Common myeloid progenitor, CD34-positive (primary cell): Measurements from ENCODE around the gene SPATA17.

ENCODE experiments used
- CTCF ChIA-PET: fragments of 350-600 bp; sonication (Branson Sonifier 250); formaldehyde crosslinking; loops from one replicate; lab custom pipeline; 2021; ENCODE audit warnings: antibody characterized with exemption; lab: Charles Lee
- POLR2A ChIA-PET: fragments of 350-600 bp; sonication (Branson Sonifier 250); formaldehyde crosslinking; loops from one replicate; lab custom pipeline; 2021; ENCODE audit warnings: antibody characterized with exemption; lab: Charles Lee
- DNase-seq, 3 donors: peaks; one replicate each; pipeline versions ENCODE4 v3.0.0 to v3.0.0-alpha.2; 2013
- H3K27ac ChIP-seq, 2 experiments: 1 replicate in 1 of 2; 2 replicates in 1 of 2; pipeline ENCODE4 v1.7.0; 2013; ENCODE audit warnings: inconsistent platforms in 2 of 2, low read length in 2 of 2, mild to moderate bottlenecking in 2 of 2, low read depth in 1 of 2, moderate library complexity in 1 of 2; ENCODE audit not compliant: severe bottlenecking in 2 of 2, insufficient read depth in 1 of 2, poor library complexity in 1 of 2
- H3K27me3 ChIP-seq, 5 experiments: replicated peaks in 2 of 5; 1 replicate in 3 of 5; 2 replicates in 2 of 5; pipeline versions ENCODE4 v1.6.1 to v1.7.0; 2013; ENCODE audit warnings: low read length in 4 of 5, mild to moderate bottlenecking in 2 of 5, moderate library complexity in 2 of 5, inconsistent platforms in 1 of 5; ENCODE audit not compliant: insufficient read depth in 5 of 5, control insufficient read depth in 4 of 5
- H3K36me3 ChIP-seq, 4 experiments: 1 replicate in 2 of 4; 2 replicates in 2 of 4; pipeline versions ENCODE4 v1.6.1 to v1.7.0; 2013; ENCODE audit warnings: low read length in 3 of 4, control low read depth in 1 of 4, mild to moderate bottlenecking in 1 of 4; ENCODE audit not compliant: control insufficient read depth in 4 of 4, insufficient read depth in 4 of 4
- H3K4me1 ChIP-seq, 4 experiments: 1 replicate in 3 of 4; 2 replicates in 1 of 4; pipeline versions ENCODE4 v1.6.1 to v1.7.1; 2013; ENCODE audit warnings: low read length in 3 of 4, mild to moderate bottlenecking in 3 of 4, control low read depth in 1 of 4, inconsistent platforms in 1 of 4, moderate library complexity in 1 of 4; ENCODE audit not compliant: control insufficient read depth in 4 of 4, insufficient read depth in 4 of 4; ENCODE audit errors: control extremely low read depth in 1 of 4
- H3K4me3 ChIP-seq, 7 experiments: 1 replicate in 4 of 7; 2 replicates in 3 of 7; pipeline versions ENCODE4 v1.5.1 to v1.7.0; 2013; ENCODE audit warnings: mild to moderate bottlenecking in 7 of 7, low read length in 6 of 7, moderate library complexity in 6 of 7, inconsistent platforms in 2 of 7, low read depth in 2 of 7, control low read depth in 1 of 7; ENCODE audit not compliant: insufficient read depth in 4 of 7, control insufficient read depth in 1 of 7; ENCODE audit errors: extremely low read depth in 1 of 7
- H3K9me3 ChIP-seq, 5 experiments: 1 replicate in 4 of 5; 2 replicates in 1 of 5; pipeline versions ENCODE4 v1.6.1 to v1.7.1; 2013; ENCODE audit warnings: low read length in 4 of 5, mild to moderate bottlenecking in 2 of 5, inconsistent platforms in 1 of 5, low read depth in 1 of 5, moderate library complexity in 1 of 5; ENCODE audit not compliant: control insufficient read depth in 4 of 5, insufficient read depth in 2 of 5; ENCODE audit errors: control extremely low read depth in 1 of 5
- WGBS: methylation state at CpG from one replicate; pipeline ENCODE4 v1.1.5; 2013; ENCODE audit not compliant: insufficient coverage; 5-methylcytosine and 5-hydroxymethylcytosine counted together

SPATA17 gene

GRCh38 chr1:217717959-217718358 lies 86.8 kb downstream of the SPATA17 start:
- H3K27me3 ChIP-seq = no peaks in the 10 kb centered on the region
- WGBS = 89% methylated on average over 1 of the region's 1 CpG
- no peaks in the 10 kb centered on the region for H3K36me3 ChIP-seq
- no peaks in the 10 kb centered on the region for H3K4me1 ChIP-seq
- no peak for DNase-seq
- POLR2A ChIA-PET = no interaction called here
- no peak overlapping the region for H3K4me3 ChIP-seq
- CTCF ChIA-PET = no interaction called here
- H3K27ac ChIP-seq = no peak overlapping the region
- no peaks in the 10 kb centered on the region for H3K9me3 ChIP-seq

DNA sequence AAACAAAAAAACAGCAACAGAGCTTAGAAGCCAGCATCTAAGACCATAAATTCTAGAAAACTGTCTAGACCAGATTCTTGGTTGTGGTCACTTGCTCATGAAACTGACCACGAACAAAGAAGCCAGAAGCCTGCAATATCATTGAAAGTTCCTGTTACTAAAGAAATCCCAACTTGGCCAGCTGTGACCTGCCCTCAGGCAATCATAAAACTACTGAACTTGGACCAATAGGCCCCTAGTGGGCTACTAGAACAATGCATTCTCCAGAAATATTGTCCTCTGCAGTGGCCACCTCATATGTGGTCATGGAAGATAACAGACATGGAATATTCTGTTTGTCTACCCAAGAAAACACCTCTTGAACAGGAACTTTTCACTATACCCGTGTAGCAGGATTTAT lies 87.7 kb downstream of the SPATA17 start:
- Histone ChIP-seq H3K4me1 (no peaks in the 10 kb centered on the region), H3K4me3 (no peak overlapping the region), H3K9me3 (no peaks in the 10 kb centered on the region), H3K27me3 (no peaks in the 10 kb centered on the region), H3K36me3 (no peaks in the 10 kb centered on the region), H3K27ac (no peak overlapping the region)
- CTCF ChIA-PET = no interaction called here
- WGBS = 57% methylated on average over 1 of the region's 2 CpGs
- DNase-seq = no peak
- POLR2A ChIA-PET = no interaction called here

- H3K36me3 ChIP-seq = no peaks in the 10 kb centered on the region
- WGBS = 71% methylated on average over 1 of the region's 1 CpG
- H3K4me3 ChIP-seq = no peak overlapping the region
- no peak overlapping the region for H3K27ac ChIP-seq
- ChIA-PET CTCF (no interaction called here), POLR2A (no interaction called here)
- no peaks in the 10 kb centered on the region for H3K27me3 ChIP-seq
- H3K4me1 ChIP-seq = no peaks in the 10 kb centered on the region
- no peaks in the 10 kb centered on the region for H3K9me3 ChIP-seq
- no peak for DNase-seq
Observed at GRCh38 chr1:217721692-217722091, 90.5 kb downstream of the SPATA17 start.

DNA sequence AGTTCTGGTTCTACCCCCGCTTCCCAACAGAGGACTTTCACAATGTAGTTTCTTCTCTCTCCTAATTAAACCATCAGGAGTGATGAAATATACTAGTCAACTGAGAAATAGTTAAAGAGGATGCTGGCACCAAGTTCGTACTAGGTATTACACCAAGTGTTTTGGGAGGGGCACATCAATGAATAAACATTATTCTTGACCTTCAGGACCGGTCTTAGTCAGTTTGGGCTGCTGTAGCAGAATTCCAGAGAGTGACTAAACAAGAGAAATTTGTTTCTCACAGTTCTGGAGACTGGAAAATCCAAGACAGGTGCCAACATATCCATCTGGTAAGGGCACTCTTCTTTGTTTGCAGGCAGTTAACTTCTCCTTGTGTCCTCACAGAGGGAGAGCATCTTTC lies 103.8 kb downstream of the SPATA17 start:
- Histone ChIP-seq H3K9me3 (no peaks in the 10 kb centered on the region), H3K4me1 (no peaks in the 10 kb centered on the region), H3K4me3 (no peak overlapping the region), H3K27ac (no peak overlapping the region), H3K36me3 (no peaks in the 10 kb centered on the region), H3K27me3 (no peaks in the 10 kb centered on the region)
- CTCF ChIA-PET = no interaction called here
- DNase-seq = no peak
- 92% methylated on average over 2 of the region's 3 CpGs for WGBS
- POLR2A ChIA-PET = no interaction called here

- DNase-seq = peak; percentile 12 to 34 (median 16)
- Histone ChIP-seq H3K4me1 (no peaks in the 10 kb centered on the region), H3K9me3 (no peaks in the 10 kb centered on the region), H3K27me3 (no peaks in the 10 kb centered on the region), H3K4me3 (no peak overlapping the region), H3K27ac (no peak overlapping the region), H3K36me3 (no peaks in the 10 kb centered on the region)
- CTCF ChIA-PET = no interaction called here
- no CpG with 5 or more reads among the region's 2 CpGs for WGBS
- POLR2A ChIA-PET = no interaction called here
Observed at GRCh38 chr1:217747156-217747769, 116.1 kb downstream of the SPATA17 start.

GRCh38 chr1:217769768-217770167 lies 138.6 kb downstream of the SPATA17 start:
- Histone ChIP-seq H3K27ac (no peak overlapping the region), H3K36me3 (no peaks in the 10 kb centered on the region), H3K27me3 (no peaks in the 10 kb centered on the region), H3K4me1 (no peaks in the 10 kb centered on the region), H3K9me3 (no peaks in the 10 kb centered on the region), H3K4me3 (no peak overlapping the region)
- CTCF ChIA-PET = no interaction called here
- POLR2A ChIA-PET = no interaction called here
- no peak for DNase-seq

- ChIA-PET POLR2A (no interaction called here), CTCF (no interaction called here)
- Histone ChIP-seq H3K27ac (no peak overlapping the region), H3K4me1 (no peaks in the 10 kb centered on the region), H3K9me3 (no peaks in the 10 kb centered on the region), H3K36me3 (no peaks in the 10 kb centered on the region), H3K27me3 (no peaks in the 10 kb centered on the region), H3K4me3 (no peak overlapping the region)
- WGBS = no CpG with 5 or more reads among the region's 3 CpGs
- no peak for DNase-seq
Observed at GRCh38 chr1:217770918-217771317, 139.8 kb downstream of the SPATA17 start.
